22Rv1 (cell line): ENCODE measurements around the gene NKX6-1.

Experiments used
- H3K27ac ChIP-seq: fragments of 450-650 bp; 2 replicates; pipeline ENCODE4 v1.5.1; 2017
- CTCF ChIP-seq: fragments of 450-650 bp; IDR thresholded peaks from 2 replicates; pipeline ENCODE4 v1.5.1; 2017; ENCODE audit warnings: mild to moderate bottlenecking
- ZFX ChIP-seq: fragments of 450-650 bp; IDR thresholded peaks from 2 replicates; pipeline ENCODE4 v1.6.1; 2017; ENCODE audit warnings: antibody characterized with exemption, borderline replicate concordance

The NKX6-1 gene

GRCh38 chr4:84499624-84499982 is 511 bp upstream of the NKX6-1 start:
- no peak for TF ChIP-seq ZFX
- no peak for TF ChIP-seq CTCF
- H3K27ac ChIP-seq, result no peak overlapping the region

- no peak for TF ChIP-seq ZFX
- no peak for TF ChIP-seq CTCF
- H3K27ac ChIP-seq, result peak overlapping the region; percentile 49
These were observed 723 bp downstream of the NKX6-1 start for GRCh38 chr4:84498203-84498934.

GRCh38 chr4:84497504-84498202 is 1.4 kb downstream of the NKX6-1 start:
- H3K27ac ChIP-seq, result no peak overlapping the region; the same call in 1 of the 2 replicates
- no peak for TF ChIP-seq ZFX
- TF ChIP-seq CTCF, result no peak

- TF ChIP-seq ZFX (no peak), CTCF (no peak)
These were observed 2.2 kb downstream of the NKX6-1 start for GRCh38 chr4:84496706-84497503.

GRCh38 chr4:84496331-84496705 is 2.8 kb downstream of the NKX6-1 start:
- TF ChIP-seq CTCF (no peak), ZFX (no peak)
- H3K27ac ChIP-seq, result no peak overlapping the region

More at GRCh38 chr4:84496706-84497503, 2.2 kb downstream of the NKX6-1 start:
- no peak overlapping the region for H3K27ac ChIP-seq

GRCh38 chr4:84495794-84496261 is 3.3 kb downstream of the NKX6-1 start:
- TF ChIP-seq ZFX (no peak), CTCF (no peak)

More at GRCh38 chr4:84495794-84496261, 3.3 kb downstream of the NKX6-1 start:
- H3K27ac ChIP-seq, result no peak overlapping the region
